ENCODE measurements around the gene F5.

Gene F5

DNA sequence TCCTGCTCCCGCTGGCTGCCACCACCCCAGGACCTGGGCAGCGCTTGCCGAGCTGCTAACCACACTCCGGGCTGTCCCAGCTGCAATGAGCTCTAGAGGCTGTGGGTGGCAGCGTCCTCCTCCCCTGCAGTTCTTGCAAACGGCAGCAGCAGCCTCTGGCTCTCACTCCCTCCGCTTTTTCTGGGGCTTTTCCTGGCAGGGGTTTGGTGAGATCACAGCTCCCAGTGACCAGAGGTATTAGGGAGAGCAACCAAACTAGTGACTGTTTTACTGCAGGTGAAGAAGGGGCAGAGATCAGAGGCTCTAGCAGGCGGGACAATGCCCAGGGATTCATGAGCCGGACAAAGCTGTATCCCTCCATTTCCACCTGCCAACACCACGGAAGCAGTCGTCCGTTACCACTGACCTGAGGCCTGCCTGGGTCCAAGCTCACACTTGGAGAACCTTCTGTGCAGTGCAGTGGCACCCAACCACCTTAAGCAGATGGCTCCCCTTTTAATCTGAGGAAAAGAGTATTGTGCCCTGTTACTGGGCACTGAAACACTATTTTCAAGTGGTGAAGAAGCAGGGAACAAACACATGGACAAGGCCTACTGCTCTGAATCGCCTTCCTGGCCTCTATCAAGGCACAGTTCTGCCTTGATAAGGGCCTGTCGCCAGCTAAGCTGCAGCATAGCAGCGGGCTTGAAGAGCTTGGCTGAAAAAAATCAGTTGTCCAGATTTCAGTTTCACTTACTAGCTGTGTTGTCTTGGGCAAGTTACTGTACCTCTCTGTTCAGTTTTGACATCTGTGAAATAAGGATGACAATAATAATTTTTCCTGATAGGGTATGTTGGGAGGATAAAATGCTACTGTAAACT lies at the start of gene F5:
Gene F5, minus strand, starts transcription at position 87 of the 861 bp plus-strand sequence. CDS start 95 bp downstream, outside the sequence.
- peak; percentile 42 for DNase-seq (ENCODE audit: low read depth)

- DNase-seq (ENCODE audit: low read depth), result no peak
Observed at GRCh38 chr1:169634877-169635276, 48.6 kb upstream of the F5 start.

GRCh38 chr1:169634145-169634544 lies 47.9 kb upstream of the F5 start:
- no peak for DNase-seq (ENCODE audit: low read depth)

- DNase-seq (ENCODE audit: low read depth), result no peak
Observed at GRCh38 chr1:169631249-169631648, 45.0 kb upstream of the F5 start.

- no peak for DNase-seq (ENCODE audit: low read depth)
Observed at GRCh38 chr1:169630006-169630405, 43.7 kb upstream of the F5 start, which contains the start of gene SELP. Gene SELP (minus strand): TSS chr1:169630124. CDS start chr1:169630074, 50 bp downstream.

DNA sequence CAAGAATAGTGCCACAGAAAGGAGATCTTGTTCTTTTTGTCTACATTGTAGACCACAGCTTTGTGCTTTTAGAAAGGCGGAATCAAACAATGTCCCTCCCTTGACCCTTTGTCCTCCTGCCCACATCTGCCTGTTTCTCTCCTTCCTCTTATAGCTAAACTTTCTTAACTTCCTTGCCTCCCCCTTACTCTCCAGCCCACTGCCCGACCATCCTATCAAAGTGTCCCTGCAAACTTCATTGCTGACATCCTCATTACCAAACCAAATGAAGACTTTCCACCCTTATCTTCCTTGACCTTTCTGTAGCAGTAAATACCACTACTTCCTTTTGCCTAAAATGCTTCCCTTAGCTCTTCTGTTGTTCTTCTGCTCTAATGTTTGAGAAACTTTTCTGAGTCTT lies 38.6 kb upstream of the F5 start:
- no peak for DNase-seq (ENCODE audit: low read depth)

DNA sequence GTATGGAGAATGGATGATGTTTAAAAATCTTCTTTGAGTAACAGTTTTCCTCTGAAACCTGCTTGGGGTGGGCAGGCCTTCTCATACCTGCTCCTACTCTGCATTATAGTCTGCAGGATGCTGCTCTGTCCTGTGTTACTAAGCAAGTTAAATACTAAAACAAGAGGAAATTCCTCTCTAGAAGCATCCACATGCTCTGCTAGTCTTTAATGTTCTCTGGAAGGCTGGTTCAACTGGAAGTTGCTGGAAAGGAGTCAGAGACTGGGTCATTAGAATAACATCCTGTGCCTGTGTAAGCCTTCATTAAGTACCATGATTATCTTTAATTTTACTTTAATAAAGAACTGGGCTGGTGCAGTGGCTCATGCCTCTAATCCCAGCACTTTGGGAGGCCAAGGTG lies 37.8 kb upstream of the F5 start:
- no peak for DNase-seq (ENCODE audit: low read depth)

GRCh38 chr1:169623132-169623926 lies 37.0 kb upstream of the F5 start:
- DNase-seq (ENCODE audit: low read depth), result no peak

GRCh38 chr1:169620565-169620964 lies 34.3 kb upstream of the F5 start:
- DNase-seq (ENCODE audit: low read depth), result no peak

DNA sequence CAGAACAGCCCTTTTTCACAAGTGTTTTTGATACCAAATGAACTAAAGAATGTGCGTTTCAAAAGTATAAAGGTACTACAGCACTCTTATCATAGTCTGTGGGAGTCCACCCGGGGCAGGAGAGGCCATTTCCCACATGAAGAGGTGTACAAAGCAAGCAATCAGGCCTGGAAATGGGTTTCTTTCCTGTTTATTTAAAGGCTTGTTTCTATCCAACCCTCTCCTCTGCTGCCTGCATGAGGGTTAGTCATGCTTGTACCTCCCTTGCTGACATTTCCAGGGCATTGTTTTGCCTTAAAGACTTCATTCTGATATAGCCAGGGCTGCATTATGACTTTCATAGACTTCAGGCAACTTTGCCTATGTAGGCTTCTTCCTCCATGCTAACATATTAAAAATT lies 32.1 kb upstream of the F5 start:
- DNase-seq (ENCODE audit: low read depth), result no peak

GRCh38 chr1:169615803-169616202 lies 29.5 kb upstream of the F5 start:
- DNase-seq (ENCODE audit: low read depth), result no peak

GRCh38 chr1:169610858-169611257 lies 24.6 kb upstream of the F5 start:
- DNase-seq (ENCODE audit: low read depth), result no peak

GRCh38 chr1:169610108-169610507 lies 23.8 kb upstream of the F5 start:
- no peak for DNase-seq (ENCODE audit: low read depth)

DNA sequence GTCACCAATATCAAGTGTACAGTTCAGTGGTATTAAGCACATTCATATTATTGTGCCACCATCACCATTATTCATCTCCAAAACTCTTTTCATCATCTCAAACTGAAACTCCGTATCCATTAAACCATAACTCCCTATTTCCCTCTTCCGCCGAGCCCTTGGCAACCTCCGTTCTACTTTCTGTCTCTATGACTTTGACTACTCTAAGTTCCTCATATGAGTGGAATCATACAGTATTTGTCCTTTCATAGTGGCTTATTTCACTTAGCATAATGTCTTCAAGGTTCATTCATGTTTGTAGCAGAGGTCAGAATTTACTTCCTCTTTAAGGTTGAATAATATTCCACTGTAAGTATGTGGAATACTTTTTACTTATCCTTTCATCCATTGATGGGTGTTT lies 21.9 kb upstream of the F5 start:
- DNase-seq (ENCODE audit: low read depth), result no peak

DNA sequence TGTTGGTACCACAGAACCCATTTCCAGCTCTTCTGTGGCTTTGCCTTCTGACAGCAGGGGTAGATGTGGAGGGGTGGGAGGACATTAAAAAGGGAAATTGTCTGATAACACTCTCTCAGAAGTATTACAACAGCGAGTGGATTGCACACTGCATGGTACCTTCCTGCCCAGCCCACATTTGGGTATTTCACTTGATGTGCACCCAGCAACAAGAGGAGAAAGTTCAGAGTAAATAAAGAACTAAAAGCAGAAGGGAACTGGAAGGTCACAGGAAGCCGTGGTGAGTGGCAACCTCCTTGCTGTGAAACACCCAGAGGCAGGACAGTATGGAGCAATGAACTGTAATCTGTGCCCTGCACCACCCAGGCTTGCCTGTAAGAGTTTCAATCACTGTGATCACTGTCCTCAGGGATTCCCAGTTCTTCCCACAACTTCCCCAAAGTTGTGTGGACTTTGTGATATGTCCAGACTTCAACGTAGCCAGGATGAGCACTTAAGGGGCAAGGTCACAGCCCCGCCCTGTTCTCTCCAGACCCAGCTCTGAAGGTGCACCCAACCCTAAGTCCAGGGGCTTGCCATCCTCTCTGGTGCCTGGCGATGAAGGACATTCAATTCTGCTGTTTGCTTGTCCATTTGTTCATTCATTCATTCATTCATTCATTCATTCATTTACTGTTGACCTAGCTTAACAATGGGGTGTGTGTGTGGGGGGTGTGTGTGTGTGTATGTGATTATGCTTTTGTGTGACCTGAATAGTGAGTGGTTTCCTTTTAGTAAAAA lies 18.7 kb upstream of the F5 start:
- DNase-seq (ENCODE audit: low read depth), result no peak

- peak; percentile 21 for DNase-seq (ENCODE audit: low read depth)
Observed at GRCh38 chr1:169601096-169601881, 15.0 kb upstream of the F5 start.

GRCh38 chr1:169595764-169596711 lies 9.8 kb upstream of the F5 start:
- no peak for DNase-seq (ENCODE audit: low read depth)

DNA sequence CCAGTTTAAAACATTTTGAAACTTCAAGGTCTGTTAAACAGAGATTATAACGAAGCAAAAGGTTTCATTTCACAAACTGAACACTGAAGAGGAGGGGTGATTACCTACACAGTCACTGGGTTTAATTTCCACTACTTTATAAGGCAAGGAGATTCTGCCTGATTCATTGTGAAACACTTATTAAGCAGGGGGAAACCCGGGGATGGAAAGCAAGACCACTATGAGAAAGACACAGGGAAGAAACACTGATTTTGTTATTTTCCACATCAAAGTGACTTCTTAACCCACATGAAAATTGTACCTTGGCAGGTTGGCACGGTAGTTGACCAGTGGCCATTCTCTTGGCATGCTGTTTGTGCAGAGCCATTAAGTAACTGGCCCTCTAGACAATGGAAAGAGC lies 8.1 kb upstream of the F5 start:
- no peak for DNase-seq (ENCODE audit: low read depth)

DNA sequence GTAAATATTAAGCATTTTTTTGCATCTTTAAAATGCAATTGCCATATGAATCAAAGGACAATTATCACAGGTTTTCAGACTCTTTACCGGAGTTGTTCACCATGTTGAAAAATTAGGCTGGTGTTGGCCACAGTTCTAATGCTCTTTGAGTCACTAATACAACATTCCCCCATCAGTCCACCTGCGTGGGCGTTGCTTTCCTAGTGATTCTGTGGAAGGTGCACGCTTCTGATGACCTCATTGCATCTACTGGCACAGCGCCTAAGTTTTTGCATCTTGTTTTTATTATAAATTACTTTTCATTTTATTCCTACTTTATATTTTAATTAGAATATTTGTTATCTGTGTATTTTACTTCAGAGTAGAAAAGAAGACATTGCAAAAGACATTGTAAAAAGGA lies 4.7 kb upstream of the F5 start:
- no peak for DNase-seq (ENCODE audit: low read depth)

DNA sequence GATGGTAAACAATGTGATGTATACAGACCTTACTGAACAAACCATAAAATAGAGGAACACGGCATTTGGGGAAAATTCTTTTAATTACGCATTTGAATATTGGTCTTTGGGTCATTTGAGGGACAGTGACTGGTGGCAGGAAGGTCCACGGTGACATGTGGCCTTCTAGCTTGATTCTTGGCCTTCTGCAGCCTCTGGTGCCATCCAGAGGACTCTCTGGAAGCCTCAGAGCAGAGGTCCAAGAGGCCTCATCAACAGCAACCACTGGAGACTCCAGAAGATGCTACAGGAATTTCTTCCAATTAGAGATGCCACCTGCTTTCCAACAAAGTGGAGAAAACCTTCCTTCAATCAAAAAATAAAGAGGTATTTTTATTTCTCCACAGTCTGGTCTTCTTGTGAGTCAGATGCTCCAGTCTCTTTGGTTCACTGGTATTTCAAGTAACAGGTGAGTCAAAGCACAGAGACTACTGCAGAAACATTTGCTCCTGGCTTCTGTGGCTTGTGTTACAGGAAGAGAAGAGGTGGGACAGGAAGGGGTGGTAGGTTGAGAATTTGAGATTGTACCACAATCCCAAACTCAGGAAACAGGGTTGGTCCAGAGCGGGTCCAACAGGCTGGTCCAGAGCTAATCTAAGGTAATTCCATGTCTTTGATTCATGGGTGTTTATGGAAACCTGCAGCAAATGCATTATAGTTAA lies 2.7 kb upstream of the F5 start:
- no peak for DNase-seq (ENCODE audit: low read depth)
